Naive thymus-derived CD8-positive, alpha-beta T cell (primary cell): ENCODE measurements around the gene SLC39A13. TPM values are rescaled to one million over a fixed set of nuclear protein-coding genes. Genes with fewer than 3 reads are reported as not detected.

ENCODE experiments used
- ATAC-seq, 2 donors: fragments of 150-1000 bp; cut with Tn5 transposase in 1 of 2; sonication (Bioruptor Pico), chemical (Tn5 transposase) in 1 of 2; 1 replicate in 1 of 2; 2 replicates in 1 of 2; pipeline ENCODE4 v1.10.0; 2021; ENCODE audit warnings: mild to moderate bottlenecking in 2 of 2, moderate library complexity in 2 of 2
- POLR2A ChIA-PET: fragments of 350-600 bp; sonication (Branson Sonifier 250); formaldehyde crosslinking; loops from one replicate; lab custom pipeline; 2021; ENCODE audit warnings: antibody characterized with exemption; lab: Charles Lee
- DNase-seq, 10 donors: peaks; one replicate each; pipeline versions ENCODE4 v3.0.0 to v3.0.0-alpha.2; 2020 to 2022
- H3K27ac Mint-ChIP-seq, 10 donors: one replicate each; pipeline ENCODE4 v1.8.0; 2020 to 2022; ENCODE audit warnings: mild to moderate bottlenecking in 10 of 10, mixed read lengths in 10 of 10, moderate library complexity in 4 of 10, inconsistent platforms in 1 of 10
- H3K27me3 Mint-ChIP-seq, 5 donors: one replicate each; pipeline ENCODE4 v1.8.0; 2021 to 2022; ENCODE audit warnings: mixed read lengths in 5 of 5
- H3K36me3 Mint-ChIP-seq, 3 donors: one replicate each; pipeline ENCODE4 v1.8.0; 2020 to 2022; ENCODE audit warnings: mixed read lengths in 3 of 3, mild to moderate bottlenecking in 2 of 3, inconsistent platforms in 1 of 3
- H3K4me1 Mint-ChIP-seq, 4 donors: one replicate each; pipeline ENCODE4 v1.8.0; 2021 to 2022; ENCODE audit warnings: mixed read lengths in 4 of 4
- H3K4me3 Mint-ChIP-seq, 10 donors: one replicate each; pipeline ENCODE4 v1.8.0; 2020 to 2022; ENCODE audit warnings: mild to moderate bottlenecking in 10 of 10, mixed read lengths in 10 of 10, moderate library complexity in 6 of 10, inconsistent platforms in 1 of 10
- H3K9me3 Mint-ChIP-seq, 9 donors: one replicate each; pipeline ENCODE4 v1.8.0; 2020 to 2022; ENCODE audit warnings: mixed read lengths in 9 of 9, mild to moderate bottlenecking in 3 of 9, inconsistent platforms in 1 of 9, moderate library complexity in 1 of 9
- polyA plus RNA-seq, 3 donors: library from polyadenylated mRNA; unstranded; fragments of 300-500 nt; fragmentation: Illumina TruSeq; gene quantifications; one replicate each; pipeline ENCODE4 v1.2.3, GENCODE V29; 2021
- total RNA-seq, 8 experiments: library from RNA in 2 of 8; stranded (reverse) in 2 of 8; gene quantifications; one replicate each; pipeline ENCODE4 v1.2.3 and lab custom pipeline; 2021 to 2026

Gene SLC39A13
- total and polyA plus RNA-seq, 5 experiments from 2014 or later: 23.8 to 63.9 (median 41.9) TPM

DNA sequence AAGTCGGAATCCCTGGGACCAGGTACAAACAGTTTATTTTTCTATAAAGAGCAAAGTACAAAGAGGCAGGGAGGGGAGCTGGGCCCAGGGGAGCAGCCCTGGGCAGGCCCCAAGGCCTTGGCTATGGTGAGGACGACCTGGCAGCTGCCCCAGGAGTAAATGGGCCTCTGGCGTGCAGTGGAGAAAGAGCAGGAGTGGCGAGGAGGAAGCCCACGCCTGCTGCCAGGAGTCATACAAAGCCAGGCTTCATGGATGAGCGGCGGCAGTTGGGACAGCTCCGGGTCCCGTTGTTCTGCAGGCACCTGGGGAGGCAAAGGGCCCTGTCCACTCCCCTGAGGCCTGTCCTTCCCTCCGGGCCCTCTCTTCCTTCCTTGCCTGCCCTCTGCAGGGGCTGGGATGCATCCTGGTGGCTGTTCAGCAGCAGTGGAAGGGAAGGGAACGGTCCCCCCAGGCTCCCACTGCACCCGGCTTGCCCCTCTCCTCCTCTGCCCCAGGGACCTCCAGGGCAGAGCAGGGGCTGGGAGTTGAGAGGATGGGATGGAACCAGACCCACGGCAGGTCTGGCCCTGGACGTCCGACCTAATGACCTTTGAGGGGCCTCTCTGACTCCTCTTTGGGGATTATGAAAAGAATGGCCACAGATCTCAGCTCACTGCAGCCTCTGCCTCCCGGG is 29.5 kb downstream of the SLC39A13 start:
- POLR2A ChIA-PET: no interaction called here
- H3K36me3 Mint-ChIP-seq: no peaks in the 10 kb centered on the region
- H3K9me3 Mint-ChIP-seq: no peaks in the 10 kb centered on the region
- H3K27me3 Mint-ChIP-seq: no peaks in the 10 kb centered on the region
- no peak for ATAC-seq
- DNase-seq: no peak
- no peak overlapping the region for H3K4me3 Mint-ChIP-seq
- H3K27ac Mint-ChIP-seq: no peak overlapping the region
- peaks cover 0 to 2% (median 0%) of the 10 kb centered on the region in 4 donors for H3K4me1 Mint-ChIP-seq

GRCh38 chr11:47438721-47439120 is 30.3 kb downstream of the SLC39A13 start:
- ATAC-seq (no peak), DNase-seq (no peak)
- Mint-ChIP-seq H3K27ac (no peak overlapping the region), H3K9me3 (no peaks in the 10 kb centered on the region), H3K4me3 (no peak overlapping the region), H3K36me3 (no peaks in the 10 kb centered on the region), H3K4me1 (peaks cover 0 to 7% (median 4%) of the 10 kb centered on the region in 4 donors), H3K27me3 (no peaks in the 10 kb centered on the region)
- POLR2A ChIA-PET: no interaction called here

- H3K9me3 Mint-ChIP-seq: no peaks in the 10 kb centered on the region
- H3K4me1 Mint-ChIP-seq: peaks cover 0 to 9% (median 4%) of the 10 kb centered on the region in 4 donors
- DNase-seq (no peak), ATAC-seq (no peak)
- no peak overlapping the region for H3K27ac Mint-ChIP-seq
- H3K27me3 Mint-ChIP-seq: no peaks in the 10 kb centered on the region
- no peaks in the 10 kb centered on the region for H3K36me3 Mint-ChIP-seq
- POLR2A ChIA-PET: interaction anchor here (0.6 kb wide), 1 partner anchor 382 kb away, joined by 3 read pairs; no protein-coding TSS in a partner anchor
- no peak overlapping the region for H3K4me3 Mint-ChIP-seq
Observed at GRCh38 chr11:47440054-47440476, 31.7 kb downstream of the SLC39A13 start.

- H3K9me3 Mint-ChIP-seq: no peaks in the 10 kb centered on the region
- H3K27me3 Mint-ChIP-seq: no peaks in the 10 kb centered on the region
- DNase-seq (no peak), ATAC-seq (no peak)
- no peak overlapping the region for H3K27ac Mint-ChIP-seq
- peaks cover 0 to 1% (median 0%) of the 10 kb centered on the region in 3 donors for H3K36me3 Mint-ChIP-seq
- peak overlapping the region in 1 of 10 donors; percentile 8 for H3K4me3 Mint-ChIP-seq
- H3K4me1 Mint-ChIP-seq: peaks cover 0 to 9% (median 4%) of the 10 kb centered on the region in 4 donors
- POLR2A ChIA-PET: no interaction called here
Observed at GRCh38 chr11:47441421-47441820, 33.0 kb downstream of the SLC39A13 start.

DNA sequence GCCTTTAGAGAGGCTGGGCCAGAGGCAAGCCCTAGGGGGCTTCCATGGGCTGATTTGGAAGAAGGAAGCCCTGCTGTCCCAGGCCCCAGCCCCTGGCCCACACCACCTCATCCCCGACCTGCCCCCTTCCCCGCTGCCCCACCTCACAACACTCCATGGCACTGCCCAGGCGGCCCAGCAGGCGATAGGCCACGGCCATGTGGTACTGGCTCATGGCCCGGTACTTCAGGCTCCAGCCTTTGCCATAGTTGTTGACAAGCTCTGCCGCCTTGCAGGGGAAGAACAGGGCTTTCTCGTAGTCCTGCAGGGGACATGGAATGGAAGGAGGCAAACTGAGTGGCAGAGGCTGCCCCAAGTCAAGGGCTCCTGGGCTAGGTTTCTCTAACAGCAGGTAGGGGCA is 34.1 kb downstream of the SLC39A13 start:
- ATAC-seq: no peak
- Mint-ChIP-seq H3K36me3 (peaks cover 0 to 1% (median 0%) of the 10 kb centered on the region in 3 donors), H3K27ac (no peak overlapping the region), H3K4me3 (no peak overlapping the region), H3K9me3 (no peaks in the 10 kb centered on the region), H3K4me1 (peaks cover 0 to 9% (median 4%) of the 10 kb centered on the region in 4 donors), H3K27me3 (no peaks in the 10 kb centered on the region)
- DNase-seq: no peak
- POLR2A ChIA-PET: no interaction called here

GRCh38 chr11:47443028-47443700 is 34.8 kb downstream of the SLC39A13 start:
- H3K9me3 Mint-ChIP-seq: no peaks in the 10 kb centered on the region

GRCh38 chr11:47443817-47444216 is 35.4 kb downstream of the SLC39A13 start:
- no peaks in the 10 kb centered on the region for H3K9me3 Mint-ChIP-seq
- peak overlapping the region in 1 of 10 donors; percentile 24 for H3K27ac Mint-ChIP-seq
- H3K36me3 Mint-ChIP-seq: peaks cover 0 to 1% (median 0%) of the 10 kb centered on the region in 3 donors
- no peak for DNase-seq
- no peak overlapping the region for H3K4me3 Mint-ChIP-seq
- no peaks in the 10 kb centered on the region for H3K27me3 Mint-ChIP-seq
- POLR2A ChIA-PET: interaction anchor here (0.6 to 1.0 kb wide), 2 partner anchors 31 to 172 kb away, joined by 3 to 9 read pairs; no protein-coding TSS in a partner anchor
- ATAC-seq: no peak
- H3K4me1 Mint-ChIP-seq: peaks cover 0 to 9% (median 4%) of the 10 kb centered on the region in 4 donors

More at GRCh38 chr11:47443028-47443700, 34.8 kb downstream of the SLC39A13 start:
- Mint-ChIP-seq H3K36me3 (peaks cover 0 to 1% (median 0%) of the 10 kb centered on the region in 3 donors), H3K27me3 (no peaks in the 10 kb centered on the region), H3K4me3 (peak overlapping the region in 3 of 10 donors; percentile 5 to 37 (median 24)), H3K27ac (peak overlapping the region in 4 of 10 donors; percentile 29 to 86 (median 52)), H3K4me1 (peaks cover 0 to 9% (median 4%) of the 10 kb centered on the region in 4 donors)
- peak in 1 of 2 donors; percentile 53 for ATAC-seq
- DNase-seq: no peak
- POLR2A ChIA-PET: interaction anchor here (0.6 kb wide), 1 partner anchor 171 kb away, joined by 3 read pairs; no protein-coding TSS in a partner anchor

DNA sequence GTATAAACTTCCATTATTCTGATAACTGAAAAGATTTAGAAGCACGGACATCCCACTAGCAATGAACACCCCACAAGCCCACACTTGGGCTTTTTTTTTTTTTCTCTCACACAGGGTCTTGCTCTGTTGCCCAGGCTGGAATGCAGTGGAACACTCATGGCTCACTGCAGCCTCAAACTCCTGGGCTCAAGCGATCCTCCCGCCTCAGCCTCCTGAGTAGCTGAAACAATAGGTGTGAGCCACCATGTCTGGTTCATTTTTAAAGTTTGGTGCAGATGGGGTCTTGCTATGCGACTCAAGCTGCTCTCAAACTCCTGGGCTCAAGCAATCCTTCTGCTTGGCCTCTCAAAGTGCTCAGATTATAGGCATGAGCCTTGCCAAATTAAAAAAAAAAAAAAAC is 37.5 kb downstream of the SLC39A13 start:
- Mint-ChIP-seq H3K4me1 (peaks cover 0 to 9% (median 4%) of the 10 kb centered on the region in 4 donors), H3K4me3 (no peak overlapping the region), H3K9me3 (no peaks in the 10 kb centered on the region), H3K27me3 (no peaks in the 10 kb centered on the region), H3K27ac (no peak overlapping the region), H3K36me3 (peaks cover 0 to 1% (median 0%) of the 10 kb centered on the region in 3 donors)
- ATAC-seq: no peak
- no peak for DNase-seq
- POLR2A ChIA-PET: interaction anchor here (0.7 kb wide), 1 partner anchor 296 kb away, joined by 3 read pairs; no protein-coding TSS in a partner anchor

DNA sequence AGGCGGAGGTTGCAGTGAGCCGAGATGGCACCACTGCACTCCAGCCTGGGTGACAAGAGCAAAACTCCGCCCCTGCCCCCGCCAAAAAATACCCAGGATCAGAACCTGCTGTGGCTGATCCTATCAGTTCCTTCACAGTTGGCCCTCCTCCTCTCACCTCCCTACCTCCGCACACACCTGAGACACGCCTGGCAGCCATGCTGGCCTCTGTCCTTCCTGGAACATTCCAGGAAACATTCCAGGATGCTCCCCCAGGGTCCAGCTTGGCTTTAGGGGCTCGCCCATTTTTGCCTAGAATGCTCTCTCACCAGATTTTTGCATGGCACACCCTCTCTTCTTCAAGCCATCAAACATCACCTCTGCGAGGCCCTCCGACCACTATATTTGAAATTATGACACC is 38.4 kb downstream of the SLC39A13 start:
- H3K9me3 Mint-ChIP-seq: no peaks in the 10 kb centered on the region
- no peaks in the 10 kb centered on the region for H3K27me3 Mint-ChIP-seq
- peaks cover 0 to 1% (median 0%) of the 10 kb centered on the region in 3 donors for H3K36me3 Mint-ChIP-seq
- H3K4me1 Mint-ChIP-seq: peaks cover 0 to 9% (median 4%) of the 10 kb centered on the region in 4 donors
- H3K4me3 Mint-ChIP-seq: no peak overlapping the region
- DNase-seq (no peak), ATAC-seq (no peak)
- H3K27ac Mint-ChIP-seq: peak overlapping the region in 4 of 10 donors; percentile 12 to 50 (median 17)
- POLR2A ChIA-PET: no interaction called here

DNA sequence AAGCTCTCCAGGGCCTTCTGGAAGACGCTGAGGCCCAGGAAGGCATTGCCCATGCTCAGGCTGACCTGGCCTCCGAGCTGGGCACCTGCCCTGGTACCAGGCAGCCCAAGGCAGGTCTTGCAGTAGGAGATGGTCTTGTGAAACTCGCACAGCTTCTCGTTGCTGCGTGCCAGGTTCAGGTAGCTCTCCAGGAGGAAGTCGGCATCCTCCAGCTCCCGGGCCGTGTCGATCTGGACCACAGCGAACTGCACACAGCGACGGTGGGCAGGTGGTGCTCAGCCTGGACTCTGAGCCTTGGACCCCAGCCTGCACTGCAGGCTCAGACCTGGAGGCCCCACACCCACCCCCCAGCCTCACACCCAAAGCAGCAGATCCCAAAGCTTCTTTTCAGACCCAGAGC is 39.5 kb downstream of the SLC39A13 start:
- no peak for ATAC-seq
- no peaks in the 10 kb centered on the region for H3K9me3 Mint-ChIP-seq
- POLR2A ChIA-PET: no interaction called here
- H3K36me3 Mint-ChIP-seq: peaks cover 0 to 1% (median 0%) of the 10 kb centered on the region in 3 donors
- H3K27me3 Mint-ChIP-seq: no peaks in the 10 kb centered on the region
- DNase-seq: no peak
- H3K4me3 Mint-ChIP-seq: no peak overlapping the region
- H3K27ac Mint-ChIP-seq: no peak overlapping the region
- peaks cover 0 to 7% (median 4%) of the 10 kb centered on the region in 4 donors for H3K4me1 Mint-ChIP-seq

- H3K9me3 Mint-ChIP-seq: no peaks in the 10 kb centered on the region
- no peaks in the 10 kb centered on the region for H3K27me3 Mint-ChIP-seq
- DNase-seq (no peak), ATAC-seq (no peak)
- peaks cover 0 to 1% (median 0%) of the 10 kb centered on the region in 3 donors for H3K36me3 Mint-ChIP-seq
- POLR2A ChIA-PET: no interaction called here
- H3K4me1 Mint-ChIP-seq: peaks cover 0 to 3% (median 0%) of the 10 kb centered on the region in 4 donors
- H3K27ac Mint-ChIP-seq: peak within 1 kb of the TSS in 2 of 10 donors; percentile 44 to 57
- no peak within 1 kb of the TSS for H3K4me3 Mint-ChIP-seq
Observed at GRCh38 chr11:47448566-47449427, 40.4 kb downstream of the SLC39A13 start, which contains the start of gene RAPSN. Gene RAPSN (minus strand): TSS chr11:47449136. CDS start chr11:47448964, 172 bp downstream.

DNA sequence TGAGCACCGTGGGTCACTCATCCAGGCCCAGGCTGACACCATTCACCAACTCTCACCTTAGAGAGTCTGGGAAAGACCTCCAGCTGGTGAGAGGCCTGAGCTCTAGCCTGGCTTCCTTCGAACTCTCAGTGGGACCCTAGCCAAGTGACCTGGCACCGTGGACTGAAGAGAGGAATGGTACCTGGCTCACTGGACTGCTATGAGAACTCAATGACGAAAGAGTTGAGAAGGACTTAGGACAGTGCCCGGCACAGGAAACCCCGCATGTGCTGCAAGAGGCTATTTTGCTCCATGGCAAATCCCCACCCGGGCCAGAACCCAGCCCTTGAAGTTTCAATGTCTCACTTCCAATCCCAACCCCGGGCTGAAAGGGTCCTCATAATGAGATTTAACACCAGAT is 41.2 kb downstream of the SLC39A13 start:
- Mint-ChIP-seq H3K27me3 (no peaks in the 10 kb centered on the region), H3K27ac (peak overlapping the region in 1 of 10 donors; percentile 57), H3K9me3 (no peaks in the 10 kb centered on the region), H3K4me3 (no peak overlapping the region), H3K36me3 (peaks cover 0 to 1% (median 0%) of the 10 kb centered on the region in 3 donors), H3K4me1 (peaks cover 0 to 7% (median 4%) of the 10 kb centered on the region in 4 donors)
- POLR2A ChIA-PET: no interaction called here
- no peak for ATAC-seq
- no peak for DNase-seq
